ENCODE data around the gene ICAM1.

The ICAM1 gene

GRCh38 chr19:10293637-10294367, 22.9 kb downstream of the ICAM1 start:
- no peak for DNase-seq (ENCODE audit: low spot score)

- no peak for DNase-seq (ENCODE audit: low spot score)
Measured at GRCh38 chr19:10294368-10294697, 23.4 kb downstream of the ICAM1 start.

GRCh38 chr19:10295305-10295846, 24.5 kb downstream of the ICAM1 start:
- no peak for DNase-seq (ENCODE audit: low spot score)

- no peak for DNase-seq (ENCODE audit: low spot score)
Measured at GRCh38 chr19:10295847-10296591, 25.1 kb downstream of the ICAM1 start.

- no peak for DNase-seq (ENCODE audit: low spot score)
Measured at GRCh38 chr19:10299545-10300458, 28.9 kb downstream of the ICAM1 start.

GRCh38 chr19:10305139-10305806, 34.4 kb downstream of the ICAM1 start:
- no peak for DNase-seq (ENCODE audit: low spot score)

GRCh38 chr19:10306327-10306726, 35.4 kb downstream of the ICAM1 start:
- DNase-seq (ENCODE audit: low spot score): no peak

- DNase-seq (ENCODE audit: low spot score): no peak
Measured at GRCh38 chr19:10309423-10309822, 38.5 kb downstream of the ICAM1 start, which contains the start of gene ZGLP1. Gene ZGLP1 (minus strand): TSS chr19:10309815.

- DNase-seq (ENCODE audit: low spot score): peak; percentile 79
Measured at GRCh38 chr19:10315335-10316214, 44.7 kb downstream of the ICAM1 start, which contains the start of gene FDX2. Gene FDX2 (minus strand): TSS chr19:10316015. CDS start chr19:10315996, 19 bp downstream.

GRCh38 chr19:10316229-10317044, 45.5 kb downstream of the ICAM1 start:
- DNase-seq (ENCODE audit: low spot score): no peak

- no peak for DNase-seq (ENCODE audit: low spot score)
Measured at GRCh38 chr19:10317045-10317856, 46.3 kb downstream of the ICAM1 start.

- DNase-seq (ENCODE audit: low spot score): no peak
Measured at GRCh38 chr19:10317857-10318462, 47.0 kb downstream of the ICAM1 start.

- DNase-seq (ENCODE audit: low spot score): no peak
Measured at GRCh38 chr19:10318807-10319682, 48.1 kb downstream of the ICAM1 start.

GRCh38 chr19:10320602-10321416, 49.9 kb downstream of the ICAM1 start:
- DNase-seq (ENCODE audit: low spot score): no peak

GRCh38 chr19:10321417-10321797, 50.5 kb downstream of the ICAM1 start:
- DNase-seq (ENCODE audit: low spot score): no peak
